Brain microvascular endothelial cell (primary cell): ENCODE measurements around the gene SMIM26.

Experiments
- DNase-seq: peaks from one replicate; pipeline ENCODE4 v3.0.0-alpha.2; 2020
- H3K27ac ChIP-seq: fragments of 250-450 bp; sonication (Bioruptor Pico); 2 replicates; pipeline ENCODE4 v1.5.1; 2020; ENCODE audit warnings: mild to moderate bottlenecking, moderate library complexity
- H3K27me3 ChIP-seq: fragments of 250-450 bp; sonication (Bioruptor Pico); replicated peaks from 2 replicates; pipeline ENCODE4 v1.5.1; 2020; ENCODE audit warnings: mild to moderate bottlenecking
- H3K36me3 ChIP-seq: fragments of 250-450 bp; sonication (Bioruptor Pico); replicated peaks from 2 replicates; pipeline ENCODE4 v1.5.1; 2020; ENCODE audit warnings: mild to moderate bottlenecking
- H3K4me3 ChIP-seq: 2 replicates; pipeline ENCODE4 v1.5.1; 2011; ENCODE audit warnings: low read depth, mild to moderate bottlenecking, control low read depth, low read length, moderate library complexity
- CTCF ChIP-seq: IDR thresholded peaks from 2 replicates; pipeline ENCODE4 v1.5.1; 2011; ENCODE audit warnings: low read depth, mild to moderate bottlenecking, moderate library complexity, low read length, control low read depth, inconsistent platforms; ENCODE audit errors: missing control alignments
- in situ Hi-C: cut with HindIII; loops from 2 replicates; pipeline ENCODE4 v1.10.0; 2017; ENCODE audit warnings: low sequenced_read_pairs, low pct_ligation_motif_present

The SMIM26 gene

GRCh38 chr20:18571009-18571408 lies 3.8 kb downstream of the SMIM26 start:
- in situ Hi-C loops = no loop called here
- peaks cover 7% of the 10 kb centered on the region for H3K36me3 ChIP-seq
- DNase-seq = no peak
- no peak for TF ChIP-seq CTCF
- H3K27ac ChIP-seq = no peak overlapping the region
- no peaks in the 10 kb centered on the region for H3K27me3 ChIP-seq
- no peak overlapping the region for H3K4me3 ChIP-seq

GRCh38 chr20:18571578-18571977 lies 4.3 kb downstream of the SMIM26 start:
- DNase-seq = no peak
- TF ChIP-seq CTCF = no peak
- no peak overlapping the region for H3K27ac ChIP-seq
- no peaks in the 10 kb centered on the region for H3K27me3 ChIP-seq
- H3K36me3 ChIP-seq = peaks cover 7% of the 10 kb centered on the region
- in situ Hi-C loops = no loop called here
- no peak overlapping the region for H3K4me3 ChIP-seq

- no peak for DNase-seq
- Histone ChIP-seq H3K4me3 (no peak overlapping the region), H3K36me3 (no peaks in the 10 kb centered on the region), H3K27ac (no peak overlapping the region), H3K27me3 (no peaks in the 10 kb centered on the region)
- in situ Hi-C loops = no loop called here
- no peak for TF ChIP-seq CTCF
Observed at GRCh38 chr20:18577942-18578341, 10.7 kb downstream of the SMIM26 start.

- H3K36me3 ChIP-seq = no peaks in the 10 kb centered on the region
- no peak overlapping the region for H3K27ac ChIP-seq
- in situ Hi-C loops = no loop called here
- no peak for TF ChIP-seq CTCF
- H3K27me3 ChIP-seq = no peaks in the 10 kb centered on the region
- no peak for DNase-seq
- no peak overlapping the region for H3K4me3 ChIP-seq
Observed at GRCh38 chr20:18578581-18578980, 11.3 kb downstream of the SMIM26 start.

- no peaks in the 10 kb centered on the region for H3K27me3 ChIP-seq
- no peak for TF ChIP-seq CTCF
- H3K4me3 ChIP-seq = no peak overlapping the region
- H3K27ac ChIP-seq = no peak overlapping the region
- DNase-seq = no peak
- no peaks in the 10 kb centered on the region for H3K36me3 ChIP-seq
- in situ Hi-C loops = no loop called here
Observed at GRCh38 chr20:18580012-18580411, 12.8 kb downstream of the SMIM26 start.

- H3K4me3 ChIP-seq = no peak overlapping the region
- in situ Hi-C loops = no loop called here
- H3K36me3 ChIP-seq = no peaks in the 10 kb centered on the region
- DNase-seq = peak; percentile 18
- no peak overlapping the region for H3K27ac ChIP-seq
- TF ChIP-seq CTCF = no peak
- no peaks in the 10 kb centered on the region for H3K27me3 ChIP-seq
Observed at GRCh38 chr20:18585134-18585533, 17.9 kb downstream of the SMIM26 start.
